Fibroblast of mammary gland (primary cell): ENCODE data around the gene ZBTB49.

Experiments used
- DNase-seq: peaks from one replicate; pipeline ENCODE4 v3.0.0-alpha.2; 2010; ENCODE audit warnings: low read depth
- H3K4me3 ChIP-seq: 2 replicates; pipeline ENCODE4 v1.5.1; 2011; ENCODE audit warnings: low read depth, mild to moderate bottlenecking, low read length, moderate library complexity; ENCODE audit not compliant: control insufficient read depth
- TF ChIP-seq, protein P1 (sequence below): conservative IDR thresholded peaks from 2 replicates; pipeline ENCODE4 v1.5.1; 2011; ENCODE audit warnings: low read depth, low read length, inconsistent platforms; ENCODE audit not compliant: control insufficient read depth, insufficient read depth

Gene ZBTB49

DNA sequence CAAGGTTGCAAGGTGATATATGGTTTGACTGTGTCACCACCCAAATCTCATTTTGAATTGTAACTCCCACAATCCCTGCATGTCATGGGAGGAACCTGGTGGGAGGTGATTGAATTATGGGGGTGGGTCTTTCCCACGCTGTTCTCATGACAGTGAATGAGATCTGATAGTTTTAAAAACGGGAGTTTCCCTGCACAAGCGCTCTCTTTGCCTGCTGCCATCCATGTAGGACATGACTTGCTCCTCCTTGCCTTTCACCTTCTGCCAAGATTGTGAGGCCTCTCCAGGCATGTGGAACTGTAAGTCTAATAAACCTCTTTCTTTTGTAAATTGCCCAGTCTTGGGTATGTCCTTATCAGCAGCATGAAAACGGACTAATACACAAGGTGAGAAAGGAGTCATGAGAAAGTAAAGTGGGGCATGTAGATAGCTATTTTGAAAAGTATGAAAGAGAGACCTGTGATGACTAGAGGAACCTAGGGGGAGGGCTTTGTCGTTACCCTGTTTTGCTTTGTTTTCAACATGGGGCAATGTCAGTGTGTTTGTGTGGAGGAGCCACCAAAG, 6.3 kb downstream of the ZBTB49 start:
- no peak for DNase-seq
- TF ChIP-seq, protein P1, sequence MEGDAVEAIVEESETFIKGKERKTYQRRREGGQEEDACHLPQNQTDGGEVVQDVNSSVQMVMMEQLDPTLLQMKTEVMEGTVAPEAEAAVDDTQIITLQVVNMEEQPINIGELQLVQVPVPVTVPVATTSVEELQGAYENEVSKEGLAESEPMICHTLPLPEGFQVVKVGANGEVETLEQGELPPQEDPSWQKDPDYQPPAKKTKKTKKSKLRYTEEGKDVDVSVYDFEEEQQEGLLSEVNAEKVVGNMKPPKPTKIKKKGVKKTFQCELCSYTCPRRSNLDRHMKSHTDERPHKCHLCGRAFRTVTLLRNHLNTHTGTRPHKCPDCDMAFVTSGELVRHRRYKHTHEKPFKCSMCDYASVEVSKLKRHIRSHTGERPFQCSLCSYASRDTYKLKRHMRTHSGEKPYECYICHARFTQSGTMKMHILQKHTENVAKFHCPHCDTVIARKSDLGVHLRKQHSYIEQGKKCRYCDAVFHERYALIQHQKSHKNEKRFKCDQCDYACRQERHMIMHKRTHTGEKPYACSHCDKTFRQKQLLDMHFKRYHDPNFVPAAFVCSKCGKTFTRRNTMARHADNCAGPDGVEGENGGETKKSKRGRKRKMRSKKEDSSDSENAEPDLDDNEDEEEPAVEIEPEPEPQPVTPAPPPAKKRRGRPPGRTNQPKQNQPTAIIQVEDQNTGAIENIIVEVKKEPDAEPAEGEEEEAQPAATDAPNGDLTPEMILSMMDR = no peak
- H3K4me3 ChIP-seq = no peak overlapping the region

DNA sequence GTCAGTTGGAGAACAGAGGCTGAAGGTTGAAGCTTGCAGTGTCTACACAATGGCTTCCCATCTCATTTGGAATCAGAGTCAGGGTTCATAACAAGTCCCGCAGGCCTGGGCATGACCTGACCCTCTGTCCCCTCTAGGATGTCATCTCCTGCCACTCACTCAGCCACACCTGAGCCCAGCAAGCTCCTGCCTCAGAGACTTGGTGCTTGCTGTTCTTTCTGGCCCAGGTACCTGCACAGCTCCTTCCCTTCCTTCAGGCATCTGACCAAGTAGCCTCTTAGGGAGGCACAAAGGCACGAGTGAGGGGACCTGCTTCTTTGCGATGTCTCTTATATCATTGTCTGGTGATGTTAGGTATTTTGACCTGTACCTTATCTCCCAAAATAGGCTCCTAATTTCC, 9.0 kb downstream of the ZBTB49 start:
- DNase-seq = no peak
- TF ChIP-seq, protein P1 = no peak
- no peak overlapping the region for H3K4me3 ChIP-seq

DNA sequence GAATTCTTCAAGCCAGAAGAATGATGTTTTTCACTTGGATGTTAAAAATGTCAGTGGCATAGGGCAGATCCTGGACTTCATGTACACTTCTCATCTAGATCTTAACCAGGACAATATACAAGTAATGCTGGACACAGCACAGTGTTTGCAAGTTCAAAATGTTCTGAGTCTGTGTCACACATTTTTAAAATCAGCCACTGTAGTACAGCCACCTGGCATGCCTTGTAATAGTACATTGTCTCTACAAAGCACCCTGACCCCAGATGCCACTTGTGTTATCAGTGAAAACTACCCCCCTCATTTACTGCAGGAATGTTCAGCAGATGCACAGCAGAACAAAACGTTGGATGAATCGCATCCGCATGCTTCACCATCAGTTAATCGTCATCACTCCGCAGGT, 11.9 kb downstream of the ZBTB49 start:
- no peak for DNase-seq

DNA sequence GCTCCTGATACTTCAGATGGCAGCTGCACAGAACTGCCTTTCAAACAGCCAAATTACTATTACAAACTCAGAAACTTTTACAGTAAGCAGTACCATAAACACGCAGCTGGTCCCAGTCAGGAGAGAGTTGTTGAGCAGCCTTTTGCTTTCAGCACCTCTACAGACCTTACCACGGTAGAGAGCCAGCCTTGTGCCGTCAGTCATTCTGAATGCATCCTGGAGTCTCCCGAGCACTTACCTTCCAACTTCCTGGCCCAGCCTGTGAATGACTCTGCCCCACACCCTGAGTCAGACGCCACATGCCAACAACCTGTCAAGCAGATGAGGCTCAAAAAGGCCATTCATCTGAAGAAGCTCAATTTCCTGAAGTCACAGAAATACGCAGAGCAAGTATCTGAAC, 12.4 kb downstream of the ZBTB49 start:
- TF ChIP-seq, protein P1 = no peak
- no peak for DNase-seq
- H3K4me3 ChIP-seq = no peak overlapping the region

More for the DNA sequence above, 11.9 kb downstream of the ZBTB49 start:
- TF ChIP-seq, protein P1 = no peak
- no peak overlapping the region for H3K4me3 ChIP-seq

DNA sequence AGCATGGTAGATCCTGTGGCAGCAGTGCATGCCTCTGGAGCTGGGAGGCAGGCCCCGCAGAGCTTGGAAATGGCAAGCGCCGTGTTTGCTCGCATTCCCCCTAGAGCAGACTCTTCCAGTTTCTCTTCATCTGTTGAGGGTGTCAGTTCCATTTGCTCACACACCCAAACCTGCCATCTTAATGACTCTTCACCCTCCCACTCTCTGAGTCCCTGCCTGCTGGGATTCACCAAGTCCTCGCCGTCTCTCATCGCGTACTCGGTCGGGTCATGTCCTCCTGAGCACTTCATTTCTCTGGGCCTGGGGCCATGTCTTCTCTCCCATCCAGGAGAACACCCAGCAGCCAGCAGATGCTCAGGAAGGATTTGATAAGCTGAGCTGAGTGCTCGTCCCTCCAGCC, 16.9 kb downstream of the ZBTB49 start:
- TF ChIP-seq, protein P1 = no peak
- no peak overlapping the region for H3K4me3 ChIP-seq
- no peak for DNase-seq

DNA sequence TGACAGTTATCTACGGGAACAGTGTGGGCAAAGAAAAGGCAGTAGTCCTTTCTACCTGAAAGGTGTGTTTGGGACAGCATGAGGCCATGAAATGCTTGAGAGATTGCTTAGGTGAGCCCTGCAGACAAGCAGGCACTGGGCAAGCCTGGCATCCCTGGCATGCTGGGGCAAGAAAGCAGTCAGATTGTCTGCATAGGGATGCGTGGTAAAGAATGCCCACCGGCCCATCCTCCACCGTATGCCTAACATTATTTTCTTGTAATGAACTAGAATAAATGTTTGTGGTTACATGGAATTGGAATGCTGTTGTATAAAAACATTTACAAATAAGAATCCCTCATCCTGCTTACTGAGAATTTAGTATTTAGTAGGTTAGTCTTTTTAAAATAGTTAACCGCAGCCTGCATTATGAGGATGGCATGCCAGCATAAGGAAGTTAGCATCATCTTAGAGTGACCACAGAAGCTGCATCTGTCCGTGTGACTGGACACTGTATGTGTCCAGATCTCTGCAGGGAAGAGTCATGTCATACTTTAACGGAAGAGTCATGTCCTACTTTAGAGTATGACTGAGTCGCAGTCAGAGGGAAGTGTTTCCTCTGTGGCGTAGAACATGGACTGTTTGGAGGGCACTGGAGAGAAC, 18.9 kb downstream of the ZBTB49 start:
- peak; percentile 53 for DNase-seq
- H3K4me3 ChIP-seq = no peak overlapping the region

More for the DNA sequence above, 18.9 kb downstream of the ZBTB49 start:
- TF ChIP-seq, protein P1 = no peak
